T-helper 17 cell (primary cell): Measurements from ENCODE around the gene UBL7. TPM values are rescaled to one million over a fixed set of nuclear protein-coding genes. Genes with fewer than 3 reads are reported as not detected.
A peak's percentile ranks its signal among the peaks of the same experiment; 100 is the strongest.

ENCODE experiments used
- ATAC-seq: fragments of 150-1000 bp; cut with Tn5 transposase; 2 replicates; pipeline ENCODE4 v1.10.0; 2021; ENCODE audit warnings: mild to moderate bottlenecking, moderate library complexity
- DNase-seq, 3 donors: peaks; one replicate each; pipeline versions ENCODE4 v3.0.0 to v3.0.0-alpha.2; 2020 to 2021
- H3K9me3 ChIP-seq: one replicate; pipeline ENCODE4 v1.7.0; 2013; ENCODE audit warnings: low read length, mild to moderate bottlenecking; ENCODE audit not compliant: control insufficient read depth, poor library complexity, severe bottlenecking
- H3K27ac Mint-ChIP-seq: one replicate; pipeline ENCODE4 v1.8.0; 2022; ENCODE audit warnings: mild to moderate bottlenecking, moderate library complexity, mixed read lengths
- H3K27me3 Mint-ChIP-seq: one replicate; pipeline ENCODE4 v1.8.0; 2022; ENCODE audit warnings: mixed read lengths
- H3K36me3 Mint-ChIP-seq: one replicate; pipeline ENCODE4 v1.8.0; 2022; ENCODE audit warnings: low read depth, mixed read lengths
- H3K4me1 Mint-ChIP-seq: one replicate; pipeline ENCODE4 v1.8.0; 2022; ENCODE audit warnings: mild to moderate bottlenecking, mixed read lengths
- H3K4me3 Mint-ChIP-seq: one replicate; pipeline ENCODE4 v1.8.0; 2022; ENCODE audit warnings: mild to moderate bottlenecking, moderate library complexity, mixed read lengths
- total RNA-seq, 4 donors: library from RNA in 2 of 4; stranded (reverse) in 2 of 4; gene quantifications; one replicate each; pipeline ENCODE4 v1.2.3 and lab custom pipeline; 2022 to 2026

Gene UBL7
- total RNA-seq, 2 donors from 2014 or later, result 28.0 to 28.2 TPM

GRCh38 chr15:74400915-74401757, 59.8 kb downstream of the UBL7 start:
- Mint-ChIP-seq H3K36me3 (no peaks in the 10 kb centered on the region), H3K4me1 (peaks cover 33% of the 10 kb centered on the region), H3K27ac (no peak overlapping the region), H3K4me3 (no peak overlapping the region), H3K27me3 (no peaks in the 10 kb centered on the region)
- H3K9me3 ChIP-seq, result no peaks in the 10 kb centered on the region
- DNase-seq, result no peak
- ATAC-seq, result no peak

GRCh38 chr15:74400313-74400860, 60.6 kb downstream of the UBL7 start:
- H3K27me3 Mint-ChIP-seq, result no peaks in the 10 kb centered on the region
- peaks cover 33% of the 10 kb centered on the region for H3K4me1 Mint-ChIP-seq
- no peak for ATAC-seq
- H3K36me3 Mint-ChIP-seq, result no peaks in the 10 kb centered on the region
- no peak overlapping the region for H3K27ac Mint-ChIP-seq
- DNase-seq, result no peak
- H3K4me3 Mint-ChIP-seq, result no peak overlapping the region
- H3K9me3 ChIP-seq, result no peaks in the 10 kb centered on the region

GRCh38 chr15:74399511-74400312, 61.2 kb downstream of the UBL7 start:
- Mint-ChIP-seq H3K4me3 (no peak overlapping the region), H3K27ac (no peak overlapping the region), H3K36me3 (no peaks in the 10 kb centered on the region), H3K27me3 (no peaks in the 10 kb centered on the region), H3K4me1 (peaks cover 33% of the 10 kb centered on the region)
- no peak for DNase-seq
- ATAC-seq, result no peak
- no peaks in the 10 kb centered on the region for H3K9me3 ChIP-seq

GRCh38 chr15:74399100-74399499, 61.9 kb downstream of the UBL7 start:
- H3K27ac Mint-ChIP-seq, result no peak overlapping the region
- H3K36me3 Mint-ChIP-seq, result no peaks in the 10 kb centered on the region
- no peaks in the 10 kb centered on the region for H3K27me3 Mint-ChIP-seq
- ATAC-seq (no peak), DNase-seq (no peak)
- no peaks in the 10 kb centered on the region for H3K9me3 ChIP-seq
- H3K4me3 Mint-ChIP-seq, result no peak overlapping the region
- peaks cover 33% of the 10 kb centered on the region for H3K4me1 Mint-ChIP-seq

- Mint-ChIP-seq H3K27ac (peak overlapping the region; percentile 41), H3K4me1 (peaks cover 29% of the 10 kb centered on the region), H3K27me3 (no peaks in the 10 kb centered on the region), H3K36me3 (no peaks in the 10 kb centered on the region), H3K4me3 (no peak overlapping the region)
- DNase-seq, result no peak
- H3K9me3 ChIP-seq, result no peaks in the 10 kb centered on the region
- ATAC-seq, result no peak
Measured at GRCh38 chr15:74398183-74398582, 62.8 kb downstream of the UBL7 start.

- no peak overlapping the region for H3K4me3 Mint-ChIP-seq
Measured at GRCh38 chr15:74397239-74398068, 63.5 kb downstream of the UBL7 start.

GRCh38 chr15:74396445-74397238, 64.3 kb downstream of the UBL7 start:
- Mint-ChIP-seq H3K4me3 (no peak overlapping the region), H3K4me1 (peaks cover 17% of the 10 kb centered on the region), H3K27ac (peak overlapping the region; percentile 60), H3K36me3 (no peaks in the 10 kb centered on the region), H3K27me3 (no peaks in the 10 kb centered on the region)
- ATAC-seq, result peak; percentile 72
- H3K9me3 ChIP-seq, result no peaks in the 10 kb centered on the region
- DNase-seq, result no peak

More at GRCh38 chr15:74397239-74398068, 63.5 kb downstream of the UBL7 start:
- Mint-ChIP-seq H3K27me3 (no peaks in the 10 kb centered on the region), H3K36me3 (no peaks in the 10 kb centered on the region), H3K4me1 (peaks cover 25% of the 10 kb centered on the region), H3K27ac (peak overlapping the region; percentile 41)
- DNase-seq, result no peak
- ATAC-seq, result peak; percentile 40
- no peaks in the 10 kb centered on the region for H3K9me3 ChIP-seq

- ATAC-seq (no peak), DNase-seq (no peak)
- Mint-ChIP-seq H3K27me3 (no peaks in the 10 kb centered on the region), H3K36me3 (no peaks in the 10 kb centered on the region), H3K27ac (peak overlapping the region; percentile 60), H3K4me1 (peaks cover 18% of the 10 kb centered on the region), H3K4me3 (no peak overlapping the region)
- H3K9me3 ChIP-seq, result no peaks in the 10 kb centered on the region
Measured at GRCh38 chr15:74396146-74396438, 64.9 kb downstream of the UBL7 start.

Other genes starting within 250 kb of the UBL7 start
- not detected for gene CCDC33, start 224.8 kb downstream of the UBL7 start, total RNA-seq
- not detected for gene CYP11A1, start 93.5 kb downstream of the UBL7 start, total RNA-seq
- gene SEMA7A, start 27.2 kb downstream of the UBL7 start, total RNA-seq, result 1 to 10 TPM; 2.2 to 3.6 TPM
- gene ARID3B, start 80.1 kb upstream of the UBL7 start, total RNA-seq, result 10 to 100 TPM; 37.4 to 42.6 TPM
- 100 to 1,000 TPM; 216 to 243 TPM for gene CLK3, start 154.7 kb upstream of the UBL7 start, total RNA-seq
- 10 to 100 TPM; 18.1 to 24.0 TPM for gene EDC3, start 234.9 kb upstream of the UBL7 start, total RNA-seq